Measurements from ENCODE around the gene CFAP299. TPM values are rescaled to one million over a fixed set of nuclear protein-coding genes. Genes with fewer than 3 reads are reported as not detected.
"Not testable (repeated sequence)": the region's sequence is repeated elsewhere in the genome, so short reads cannot be mapped to it uniquely, and the experiment has no call there.

The CFAP299 gene
- total RNA-seq, 4 donors from 2014 or later: 0.84 to 2.5 (median 2.2) TPM; not detected in 1

- H3K36me3 ChIP-seq: no peaks in the 10 kb centered on the region
- DNase-seq (ENCODE audit: extremely low spot score): no peak
- H3K9me3 ChIP-seq: peaks cover 0 to 6% (median 0%) of the 10 kb centered on the region in 4 donors
- H3K4me3 ChIP-seq: no peak overlapping the region
- 64% methylated on average over 1 of the region's 1 CpG for WGBS
- no peaks in the 10 kb centered on the region for H3K27me3 ChIP-seq
- no peaks in the 10 kb centered on the region for H3K4me1 ChIP-seq
- H3K27ac ChIP-seq (replicated peaks in 1 of 4): no peak overlapping the region
- no peak for TF ChIP-seq POLR2A (IDR thresholded peaks at IDR 0.05; ENCODE audit: low read depth)
- no peak for TF ChIP-seq POLR2AphosphoS5 (IDR thresholded peaks at IDR 0.05)
- no peak for TF ChIP-seq CTCF (IDR thresholded peaks at IDR 0.05)
- no peak for TF ChIP-seq EP300 (IDR thresholded peaks at IDR 0.05)
- intact Hi-C loops (cut with DNase I): no loop called here
Observed at GRCh38 chr4:80631861-80632260, 296.3 kb downstream of the CFAP299 start.

GRCh38 chr4:80637190-80637589 is 301.7 kb downstream of the CFAP299 start:
- no peak for TF ChIP-seq POLR2A (IDR thresholded peaks at IDR 0.05; ENCODE audit: low read depth)
- TF ChIP-seq EP300 (IDR thresholded peaks at IDR 0.05): no peak
- no peak for TF ChIP-seq CTCF (IDR thresholded peaks at IDR 0.05)
- TF ChIP-seq POLR2AphosphoS5 (IDR thresholded peaks at IDR 0.05): no peak
- DNase-seq (ENCODE audit: extremely low spot score): no peak
- WGBS: 96% methylated on average over 2 of the region's 2 CpGs
- H3K9me3 ChIP-seq: no peaks in the 10 kb centered on the region
- no peaks in the 10 kb centered on the region for H3K4me1 ChIP-seq
- H3K4me3 ChIP-seq: no peak overlapping the region
- no peaks in the 10 kb centered on the region for H3K27me3 ChIP-seq
- no peaks in the 10 kb centered on the region for H3K36me3 ChIP-seq
- no peak overlapping the region for H3K27ac ChIP-seq (replicated peaks in 1 of 4)
- intact Hi-C loops (cut with DNase I): no loop called here

GRCh38 chr4:80646061-80646460 is 310.5 kb downstream of the CFAP299 start:
- no peaks in the 10 kb centered on the region for H3K4me1 ChIP-seq
- TF ChIP-seq EP300 (IDR thresholded peaks at IDR 0.05): no peak
- no peak for TF ChIP-seq POLR2AphosphoS5 (IDR thresholded peaks at IDR 0.05)
- TF ChIP-seq CTCF (IDR thresholded peaks at IDR 0.05): no peak
- TF ChIP-seq POLR2A (IDR thresholded peaks at IDR 0.05; ENCODE audit: low read depth): no peak
- WGBS: 75% methylated on average over 2 of the region's 2 CpGs

GRCh38 chr4:80655662-80656061 is 320.1 kb downstream of the CFAP299 start:
- intact Hi-C loops (cut with DNase I): no loop called here
- no peak for TF ChIP-seq CTCF (IDR thresholded peaks at IDR 0.05)

More at GRCh38 chr4:80646061-80646460, 310.5 kb downstream of the CFAP299 start:
- Histone ChIP-seq H3K4me3 (no peak overlapping the region), H3K27me3 (no peaks in the 10 kb centered on the region), H3K9me3 (no peaks in the 10 kb centered on the region), H3K27ac (replicated peaks in 1 of 4) (no peak overlapping the region), H3K36me3 (no peaks in the 10 kb centered on the region)
- DNase-seq (ENCODE audit: extremely low spot score): no peak
- intact Hi-C loops (cut with DNase I): no loop called here

GRCh38 chr4:80670118-80670517 is 334.6 kb downstream of the CFAP299 start:
- H3K27me3 ChIP-seq; H3K4me1 ChIP-seq; H3K27ac ChIP-seq (replicated peaks in 1 of 4); H3K36me3 ChIP-seq; H3K9me3 ChIP-seq; intact Hi-C loops (cut with DNase I); DNase-seq (ENCODE audit: extremely low spot score); H3K4me3 ChIP-seq: not testable (repeated sequence)
- 96% methylated on average over 3 of the region's 3 CpGs for WGBS

More at GRCh38 chr4:80655662-80656061, 320.1 kb downstream of the CFAP299 start:
- Histone ChIP-seq H3K4me1 (no peaks in the 10 kb centered on the region), H3K9me3 (peaks cover 0 to 9% (median 0%) of the 10 kb centered on the region in 4 donors), H3K27ac (replicated peaks in 1 of 4) (no peak overlapping the region), H3K36me3 (no peaks in the 10 kb centered on the region), H3K27me3 (no peaks in the 10 kb centered on the region), H3K4me3 (no peak overlapping the region)
- DNase-seq (ENCODE audit: extremely low spot score): no peak
- 49% methylated on average over 2 of the region's 2 CpGs for WGBS

Measured in esophagus muscularis mucosa (tissue), 4 donors.